CD14-positive monocyte (primary cell): ENCODE data around the gene NBAS. TPM values are rescaled to one million over a fixed set of nuclear protein-coding genes. Genes with fewer than 3 reads are reported as not detected.

Experiments
- DNase-seq, 3 donors: peaks; one replicate each; pipeline ENCODE4 v3.0.0-alpha.2; 2011 to 2022
- H2AFZ ChIP-seq: 2 replicates; pipeline ENCODE4 v1.6.0; 2012; ENCODE audit warnings: mild to moderate bottlenecking, low read depth, low read length, inconsistent platforms; ENCODE audit not compliant: insufficient read depth, poor library complexity, severe bottlenecking
- H3K27ac ChIP-seq, 2 donors: 1 replicate in 1 of 2; 2 replicates in 1 of 2; pipeline ENCODE4 v1.5.1; 2012 to 2013; ENCODE audit warnings: low read length in 2 of 2, control low read depth in 1 of 2, inconsistent platforms in 1 of 2, low read depth in 1 of 2, mild to moderate bottlenecking in 1 of 2
- H3K27me3 ChIP-seq, 2 donors: one replicate each; pipeline versions ENCODE4 v1.6.0 to v1.6.1; 2011 to 2013; ENCODE audit warnings: low read length in 2 of 2; ENCODE audit not compliant: control insufficient read depth in 2 of 2, insufficient read depth in 2 of 2
- H3K36me3 ChIP-seq, 2 donors: replicated peaks in 1 of 2; 1 replicate in 1 of 2; 2 replicates in 1 of 2; pipeline versions ENCODE4 v1.5.1 to v1.6.1; 2012 to 2013; ENCODE audit warnings: low read length in 2 of 2, control low read depth in 1 of 2, inconsistent platforms in 1 of 2, mild to moderate bottlenecking in 1 of 2; ENCODE audit not compliant: insufficient read depth in 2 of 2, control insufficient read depth in 1 of 2
- H3K4me1 ChIP-seq, 2 donors: 1 replicate in 1 of 2; 2 replicates in 1 of 2; pipeline versions ENCODE4 v1.5.1 to v1.6.1; 2012 to 2013; ENCODE audit warnings: low read length in 2 of 2, control low read depth in 1 of 2, inconsistent platforms in 1 of 2, mild to moderate bottlenecking in 1 of 2, moderate library complexity in 1 of 2; ENCODE audit not compliant: insufficient read depth in 2 of 2, control insufficient read depth in 1 of 2
- H3K4me2 ChIP-seq: replicated peaks from 2 replicates; pipeline ENCODE3; 2012; ENCODE audit warnings: low read length, moderate library complexity, mild to moderate bottlenecking; ENCODE audit not compliant: poor library complexity, severe bottlenecking; ENCODE audit errors: extremely low read depth
- H3K4me3 ChIP-seq, 3 experiments: fragments of 200-600 bp in 1 of 3; sonication (generic) in 1 of 3; replicated peaks in 1 of 3; 1 replicate in 2 of 3; 2 replicates in 1 of 3; pipeline ENCODE4 v1.5.1; 2011 to 2013; ENCODE audit warnings: low read length in 3 of 3, mild to moderate bottlenecking in 3 of 3, control low read depth in 2 of 3, low read depth in 2 of 3, inconsistent platforms in 1 of 3, moderate library complexity in 1 of 3
- H3K79me2 ChIP-seq: 2 replicates; pipeline ENCODE4 v1.6.0; 2012; ENCODE audit warnings: mild to moderate bottlenecking, control low read depth, inconsistent platforms, low read length, moderate library complexity; ENCODE audit not compliant: insufficient read depth
- H3K9ac ChIP-seq: 2 replicates; pipeline ENCODE4 v1.6.0; 2017; ENCODE audit warnings: low read length, mild to moderate bottlenecking; ENCODE audit not compliant: insufficient read depth, poor library complexity, severe bottlenecking
- H3K9me3 ChIP-seq, 2 donors: replicated peaks in 1 of 2; 1 replicate in 1 of 2; 2 replicates in 1 of 2; pipeline versions ENCODE4 v1.5.1 to v1.6.1; 2012 to 2013; ENCODE audit warnings: low read length in 2 of 2, control low read depth in 1 of 2; ENCODE audit not compliant: control insufficient read depth in 1 of 2, insufficient read depth in 1 of 2
- H4K20me1 ChIP-seq: 2 replicates; pipeline ENCODE4 v1.6.0; 2012; ENCODE audit warnings: mild to moderate bottlenecking, low read length, control low read depth, moderate library complexity; ENCODE audit not compliant: insufficient read depth
- H3K27ac Mint-ChIP-seq, 7 donors: one replicate each; pipeline ENCODE4 v1.8.0; 2020; ENCODE audit warnings: mild to moderate bottlenecking in 7 of 7, mixed read lengths in 7 of 7, moderate library complexity in 6 of 7, inconsistent platforms in 2 of 7
- H3K27me3 Mint-ChIP-seq, 3 donors: one replicate each; pipeline ENCODE4 v1.8.0; 2021 to 2022; ENCODE audit warnings: low read depth in 3 of 3, mild to moderate bottlenecking in 3 of 3, mixed read lengths in 3 of 3, moderate library complexity in 3 of 3, inconsistent platforms in 1 of 3
- H3K36me3 Mint-ChIP-seq, 2 donors: one replicate each; pipeline ENCODE4 v1.8.0; 2020; ENCODE audit warnings: mixed read lengths in 2 of 2, inconsistent platforms in 1 of 2, mild to moderate bottlenecking in 1 of 2
- H3K4me1 Mint-ChIP-seq: one replicate; pipeline ENCODE4 v1.8.0; 2020; ENCODE audit warnings: mild to moderate bottlenecking, mixed read lengths
- H3K4me3 Mint-ChIP-seq, 2 donors: one replicate each; pipeline ENCODE4 v1.8.0; 2020; ENCODE audit warnings: mild to moderate bottlenecking in 2 of 2, mixed read lengths in 2 of 2, moderate library complexity in 1 of 2
- H3K9me3 Mint-ChIP-seq, 7 donors: one replicate each; pipeline ENCODE4 v1.8.0; 2020 to 2022; ENCODE audit warnings: mixed read lengths in 7 of 7, mild to moderate bottlenecking in 6 of 7, moderate library complexity in 6 of 7, inconsistent platforms in 2 of 7
- CTCF ChIP-seq: fragments of 200-600 bp; IDR thresholded peaks from one replicate; pipeline ENCODE4 v1.8.0; 2022; ENCODE audit warnings: antibody characterized with exemption, mild to moderate bottlenecking
- WGBS: methylation state at CpG from one replicate; pipeline ENCODE4 v1.1.5; 2013; ENCODE audit warnings: missing lambda C conversion rate; ENCODE audit not compliant: insufficient coverage; 5-methylcytosine and 5-hydroxymethylcytosine counted together
- intact Hi-C, 2 donors: fragments of 100-400 bp; cut with micrococcal nuclease; formaldehyde crosslinking; loops; one replicate each; pipeline versions ENCODE4 v1.15.0 to v1.15.1; 2023
- polyA plus RNA-seq, 3 donors: library from polyadenylated mRNA; depleted of rRNA in 1 of 3; unstranded in 2 of 3; stranded (reverse) in 1 of 3; fragments of 300-500 nt in 2 of 3; fragments of >200 nt in 1 of 3; fragmentation: Illumina TruSeq in 2 of 3; gene quantifications; 1 replicate in 2 of 3; 2 replicates in 1 of 3; pipeline ENCODE4 v1.2.3, GENCODE V29; 2012 to 2021

NBAS gene
- polyA plus RNA-seq, 3 donors, result 8.9 to 10.9 (median 8.9) TPM

- H3K27ac ChIP-seq, result no peak overlapping the region
- no peak overlapping the region for H3K4me3 Mint-ChIP-seq
- no peaks in the 10 kb centered on the region for H3K9me3 ChIP-seq
- peaks cover 58 to 68% of the 10 kb centered on the region in 2 donors for H3K36me3 Mint-ChIP-seq
- intact Hi-C loops, result no loop called here
- H3K4me1 ChIP-seq, result no peaks in the 10 kb centered on the region
- H4K20me1 ChIP-seq, result no peaks in the 10 kb centered on the region
- H3K27me3 Mint-ChIP-seq, result peaks cover 0 to 2% (median 0%) of the 10 kb centered on the region in 3 donors
- H3K4me3 ChIP-seq, result no peak overlapping the region
- 100% methylated on average over 1 of the region's 1 CpG for WGBS
- no peak overlapping the region for H3K9ac ChIP-seq
- no peak overlapping the region for H2AFZ ChIP-seq
- H3K9me3 Mint-ChIP-seq, result peaks cover 0 to 3% (median 0%) of the 10 kb centered on the region in 7 donors
- H3K79me2 ChIP-seq, result no peaks in the 10 kb centered on the region
- no peak overlapping the region for H3K27ac Mint-ChIP-seq
- H3K4me1 Mint-ChIP-seq, result no peaks in the 10 kb centered on the region
- H3K27me3 ChIP-seq, result no peaks in the 10 kb centered on the region
- peaks cover 13 to 66% of the 10 kb centered on the region in 2 donors for H3K36me3 ChIP-seq
- TF ChIP-seq CTCF, result no peak
- H3K4me2 ChIP-seq, result no peak overlapping the region
- DNase-seq, result no peak
Observed at GRCh38 chr2:15357186-15357585, 203.9 kb downstream of the NBAS start.

- Histone ChIP-seq H3K4me2 (no peak overlapping the region), H3K9ac (no peak overlapping the region), H3K79me2 (no peaks in the 10 kb centered on the region), H3K27ac (no peak overlapping the region), H3K27me3 (no peaks in the 10 kb centered on the region), H3K4me3 (no peak overlapping the region), H3K36me3 (peaks cover 13 to 84% of the 10 kb centered on the region in 2 donors), H4K20me1 (no peaks in the 10 kb centered on the region), H2AFZ (no peak overlapping the region), H3K4me1 (no peaks in the 10 kb centered on the region), H3K9me3 (no peaks in the 10 kb centered on the region)
- peaks cover 66 to 67% of the 10 kb centered on the region in 2 donors for H3K36me3 Mint-ChIP-seq
- H3K9me3 Mint-ChIP-seq, result peaks cover 0 to 4% (median 0%) of the 10 kb centered on the region in 7 donors
- peaks cover 0 to 2% (median 0%) of the 10 kb centered on the region in 3 donors for H3K27me3 Mint-ChIP-seq
- H3K4me3 Mint-ChIP-seq, result no peak overlapping the region
- peak overlapping the region in 1 of 7 donors; percentile 71 for H3K27ac Mint-ChIP-seq
- TF ChIP-seq CTCF, result no peak
- intact Hi-C loops, result no loop called here
- no peaks in the 10 kb centered on the region for H3K4me1 Mint-ChIP-seq
- DNase-seq, result no peak
- WGBS, result no CpG with 5 or more reads among the region's 3 CpGs
Observed at GRCh38 chr2:15355386-15355785, 205.7 kb downstream of the NBAS start.
